ENCODE measurements around the gene N4BP3.
"Not testable (repeated sequence)": the region's sequence is repeated elsewhere in the genome, so short reads cannot be mapped to it uniquely, and the experiment has no call there.

N4BP3 gene

GRCh38 chr5:178113141-178113787 lies at the start of gene N4BP3:
TSS of gene N4BP3 (plus strand) at chr5:178113532. CDS start at chr5:178119584, 6,052 bp downstream.
- DNase-seq: no peak

DNA sequence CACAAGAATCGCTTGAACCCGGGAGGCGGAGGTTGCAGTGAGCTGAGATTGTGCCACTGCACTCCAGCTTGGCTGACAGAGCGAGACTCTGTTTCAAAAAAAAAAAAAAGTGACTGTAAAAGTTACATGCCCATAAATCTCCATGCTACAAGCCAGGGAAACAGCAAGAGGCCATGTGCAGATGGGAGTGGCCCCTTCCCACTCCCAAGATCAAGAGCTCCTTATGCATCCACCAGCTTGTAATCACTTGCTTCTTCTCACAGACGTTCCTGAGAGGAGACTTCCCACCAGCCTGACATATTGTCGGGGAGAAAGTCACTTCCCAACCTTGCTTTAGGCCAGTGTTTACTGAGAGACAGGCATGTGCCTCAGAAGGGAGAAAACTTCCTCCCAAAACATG lies 45.6 kb upstream of the N4BP3 start:
- no peak for DNase-seq

- peak; percentile 60 for DNase-seq
Observed at GRCh38 chr5:178068293-178068692, 45.0 kb upstream of the N4BP3 start.

- no peak for DNase-seq
Observed at GRCh38 chr5:178069909-178070308, 43.4 kb upstream of the N4BP3 start.

DNA sequence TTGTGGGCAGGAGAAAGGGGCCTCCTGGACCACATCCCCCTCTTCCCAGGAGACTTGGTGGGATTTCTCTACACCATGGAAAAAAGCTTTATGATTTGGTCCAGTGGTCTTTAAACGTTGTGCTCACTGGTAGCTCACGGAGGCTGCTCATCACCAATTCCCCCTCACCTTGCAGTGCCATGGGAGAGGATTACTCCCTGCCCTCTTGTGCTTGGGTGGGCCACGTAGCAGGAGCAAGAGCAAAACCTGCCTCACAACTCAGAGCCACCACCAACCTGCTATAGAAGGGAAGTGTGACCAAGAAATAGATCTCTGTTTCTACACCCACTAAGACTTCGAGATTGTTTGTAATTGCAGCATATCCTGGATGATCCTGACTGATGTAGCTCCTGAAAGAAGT lies 42.2 kb upstream of the N4BP3 start:
- DNase-seq: no peak

GRCh38 chr5:178072749-178073148 lies 40.6 kb upstream of the N4BP3 start:
- no peak for DNase-seq

DNA sequence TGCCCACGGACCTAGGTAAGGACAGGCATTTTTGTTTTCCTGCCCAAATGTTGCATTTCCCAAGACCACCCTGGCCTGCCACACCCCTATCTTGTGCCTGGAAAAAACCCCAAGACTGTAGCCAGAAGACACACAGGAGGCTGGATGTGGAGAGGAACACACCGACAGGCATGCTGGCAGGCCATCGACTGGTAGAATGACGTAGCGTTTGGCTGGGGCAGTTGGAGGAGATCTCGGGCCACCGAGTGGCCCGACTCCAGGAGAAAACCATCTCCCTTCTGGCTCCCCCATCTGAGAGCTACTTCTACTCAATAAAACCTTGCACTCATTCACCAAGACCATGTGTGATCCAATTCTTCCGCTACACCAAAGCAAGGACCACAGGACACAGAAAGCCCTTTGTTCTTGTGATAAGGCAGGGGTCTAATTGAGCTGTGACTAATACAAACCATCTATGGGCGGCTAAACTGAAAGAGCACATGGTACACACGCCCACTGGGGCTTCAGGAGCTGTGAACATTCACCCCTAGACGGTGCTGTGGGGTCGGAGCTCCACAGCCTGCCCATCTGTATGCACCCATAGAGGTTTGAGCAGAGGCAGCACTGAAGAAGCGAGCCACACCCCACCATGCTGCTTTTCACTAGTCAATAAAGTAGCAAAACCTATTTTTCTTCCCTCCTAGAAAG lies 38.9 kb upstream of the N4BP3 start:
- no peak for DNase-seq

- not testable (repeated sequence) for DNase-seq
Observed at GRCh38 chr5:178076965-178077364, 36.4 kb upstream of the N4BP3 start.

GRCh38 chr5:178077751-178078150 lies 35.6 kb upstream of the N4BP3 start:
- no peak for DNase-seq

DNA sequence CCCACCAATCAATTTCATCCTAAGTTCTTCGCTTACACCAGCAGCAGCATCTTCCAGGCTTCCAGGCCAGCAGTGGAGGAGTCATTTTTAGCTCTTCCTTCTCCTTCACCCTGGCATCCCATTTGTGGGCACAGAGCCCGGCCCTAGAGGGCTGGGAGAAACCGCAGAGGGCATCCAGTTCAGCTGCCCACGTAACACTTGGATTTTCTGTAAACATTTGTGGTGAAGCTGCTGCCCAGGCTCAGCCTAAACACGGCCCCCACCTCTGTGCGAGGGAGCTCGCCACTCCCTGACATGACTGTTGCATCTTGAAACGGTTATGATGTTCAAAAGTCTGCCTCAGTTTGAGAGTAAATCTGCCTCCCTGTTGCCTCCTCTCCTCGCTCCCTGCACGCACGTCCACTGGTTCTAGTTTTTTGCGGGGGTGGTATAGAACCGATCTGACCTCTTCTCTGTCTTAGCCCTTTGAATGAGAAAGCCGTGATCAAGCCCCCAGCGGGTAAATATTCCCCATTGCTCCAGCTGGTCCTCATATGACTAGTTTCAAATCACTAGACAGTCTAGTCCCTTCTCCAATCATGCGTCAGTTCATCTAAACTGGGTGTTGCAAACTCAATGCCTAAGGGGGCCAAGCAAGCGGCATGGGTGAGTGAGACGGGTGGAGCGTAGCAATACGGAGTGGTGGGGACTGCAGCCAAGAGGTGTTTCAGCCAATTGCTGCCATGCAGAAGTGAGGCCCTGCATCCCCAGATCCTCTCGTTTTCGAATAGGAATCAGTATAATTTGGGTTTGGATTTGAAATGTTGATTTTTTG lies 34.9 kb upstream of the N4BP3 start:
- no peak for DNase-seq

- DNase-seq: no peak
Observed at GRCh38 chr5:178080056-178080455, 33.3 kb upstream of the N4BP3 start.

- no peak for DNase-seq
Observed at GRCh38 chr5:178080618-178081410, 32.5 kb upstream of the N4BP3 start.

- no peak for DNase-seq
Observed at GRCh38 chr5:178081571-178082243, 31.6 kb upstream of the N4BP3 start.

DNA sequence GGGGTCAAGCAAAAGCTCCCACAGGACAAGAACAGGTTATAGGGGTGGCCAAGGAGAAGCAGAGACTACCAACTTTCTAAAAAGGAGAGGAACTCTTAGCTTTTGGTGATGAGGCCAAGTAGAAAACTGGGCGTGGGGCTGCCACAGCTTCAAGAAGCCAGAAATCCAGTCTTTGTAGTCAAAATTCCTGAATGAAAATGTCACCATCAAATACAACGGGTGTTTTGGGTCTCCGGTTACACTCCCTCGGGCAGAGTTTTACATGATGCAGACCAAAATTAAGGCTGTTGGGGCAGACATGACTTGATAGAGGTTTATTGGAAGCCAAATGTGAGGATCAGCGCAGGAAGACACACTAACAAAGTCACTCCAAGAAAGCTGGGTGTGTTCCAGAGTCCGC lies 29.4 kb upstream of the N4BP3 start:
- DNase-seq: no peak

DNA sequence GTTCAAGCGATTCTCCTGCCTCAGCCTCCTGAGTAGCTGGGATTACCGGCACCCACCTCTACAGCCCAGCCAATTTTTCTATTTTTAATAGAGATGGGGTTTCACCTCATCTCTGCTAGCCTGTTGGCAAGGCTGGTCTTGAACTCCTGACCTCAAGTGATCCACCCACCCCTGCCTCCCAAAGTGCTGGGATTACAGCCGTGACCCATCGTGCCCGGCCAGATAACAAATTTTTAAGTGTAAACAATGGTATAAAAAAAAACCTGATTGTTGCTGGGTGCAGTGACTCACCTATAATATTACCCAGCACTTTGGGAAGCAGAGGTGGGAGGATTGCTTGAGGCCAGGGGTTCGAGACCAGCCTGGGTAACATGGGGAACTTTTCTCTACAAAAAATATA lies 28.0 kb upstream of the N4BP3 start:
- DNase-seq: no peak

- DNase-seq: no peak
Observed at GRCh38 chr5:178086266-178086665, 27.1 kb upstream of the N4BP3 start.

DNA sequence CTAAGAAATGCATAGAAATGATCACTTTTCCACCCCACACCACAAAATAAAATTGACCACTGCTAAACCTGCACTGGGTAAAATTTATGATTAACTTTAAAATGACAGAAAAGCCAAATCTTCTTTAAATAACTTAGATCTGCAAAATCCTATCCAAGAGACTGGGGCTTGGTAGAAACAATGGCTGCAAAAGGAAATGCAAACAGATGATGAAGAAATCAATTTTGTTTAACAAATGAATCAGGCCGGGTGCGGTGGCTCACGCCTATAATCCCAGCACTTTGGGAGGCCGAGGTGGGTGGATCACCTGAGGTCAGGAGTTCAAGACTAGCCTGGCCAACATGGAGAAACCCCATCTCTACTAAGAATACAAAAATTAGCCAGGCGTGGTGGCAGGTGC lies 26.1 kb upstream of the N4BP3 start:
- DNase-seq: not testable (repeated sequence)

GRCh38 chr5:178090856-178091255 lies 22.5 kb upstream of the N4BP3 start:
- no peak for DNase-seq

DNA sequence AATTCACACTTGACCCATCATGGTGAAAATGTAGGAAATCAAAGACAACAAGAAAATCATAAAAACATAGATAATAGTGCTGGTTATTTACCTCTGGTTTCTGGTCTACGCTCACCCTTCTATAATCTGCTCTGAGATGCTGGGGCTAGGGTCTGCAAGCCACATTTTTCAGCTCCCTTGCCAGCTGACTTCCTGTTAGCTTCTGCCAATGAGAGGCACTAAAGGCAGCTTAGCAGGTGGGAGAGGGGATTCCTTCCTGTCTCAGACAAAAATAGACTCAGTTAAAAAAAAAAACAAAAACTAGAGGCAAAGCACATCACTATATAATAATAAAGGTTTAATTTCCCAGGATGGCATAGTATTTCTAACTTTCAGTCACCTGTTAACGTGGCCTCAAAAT lies 20.2 kb upstream of the N4BP3 start:
- DNase-seq: no peak

DNA sequence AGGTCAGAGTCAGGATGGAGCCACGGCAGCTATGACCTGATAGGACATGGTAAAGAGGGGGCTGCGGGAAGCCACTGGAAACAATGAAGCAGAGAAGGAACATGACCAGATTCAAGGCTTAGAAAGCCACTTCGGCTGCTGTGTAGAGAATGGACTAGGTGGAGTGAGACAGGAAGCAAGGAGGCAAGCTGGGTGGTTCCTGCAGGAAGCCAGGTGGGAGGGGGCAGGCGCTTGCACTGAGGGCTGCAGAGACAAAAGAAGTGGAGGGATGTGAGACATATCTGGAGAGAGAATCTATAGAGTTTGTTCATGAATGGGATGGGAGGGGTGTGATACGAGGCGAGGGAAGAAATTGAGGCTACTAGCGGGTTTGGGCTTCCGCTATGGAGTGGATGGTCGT lies 19.0 kb upstream of the N4BP3 start:
- DNase-seq: no peak

DNA sequence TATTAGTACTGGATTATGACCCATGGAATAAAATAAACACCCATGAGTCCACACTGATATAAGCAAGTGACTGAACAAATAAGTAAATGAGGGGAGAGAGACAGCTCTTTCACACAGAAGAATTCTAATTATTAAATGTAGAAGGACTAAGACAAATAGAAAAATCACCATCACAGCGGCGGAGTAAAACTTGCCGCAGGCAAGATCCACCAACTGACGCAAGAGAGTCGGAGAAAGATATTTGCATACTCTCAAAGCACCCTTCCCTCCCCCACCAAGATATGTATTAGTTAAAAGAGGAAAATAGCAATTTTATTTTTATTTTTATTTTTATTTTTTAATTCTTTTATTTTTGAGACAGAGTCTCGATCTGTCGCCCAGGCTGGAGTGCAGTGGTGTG lies 14.6 kb upstream of the N4BP3 start:
- DNase-seq: no peak

DNA sequence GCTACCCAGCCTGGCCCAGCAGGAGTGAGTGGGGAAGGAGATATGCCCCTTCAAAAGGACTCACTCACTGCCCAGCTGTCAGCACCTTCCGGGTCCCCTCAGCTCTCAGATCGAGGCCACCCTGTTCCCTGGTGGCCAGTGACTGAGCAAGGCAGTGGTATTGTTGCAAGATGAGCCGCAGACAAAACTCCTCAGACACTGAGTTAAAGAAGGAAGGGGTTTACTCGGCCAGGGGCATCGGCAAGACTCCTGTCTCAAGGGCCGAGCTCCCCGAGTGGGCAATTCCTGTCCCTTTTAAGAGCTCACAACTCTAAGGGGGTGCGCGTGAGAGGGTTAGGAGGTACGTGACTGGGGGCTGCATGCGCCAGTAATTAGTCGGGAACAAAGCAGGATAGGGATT lies 9.7 kb upstream of the N4BP3 start:
- no peak for DNase-seq

GRCh38 chr5:178104492-178104891 lies 8.8 kb upstream of the N4BP3 start:
- DNase-seq: no peak
